Effector memory CD4-positive, alpha-beta T cell (primary cell): ENCODE results near the gene EXD3.

Experiments used
- DNase-seq, 3 donors: peaks; one replicate each; pipeline ENCODE4 v3.0.0-alpha.2; 2020
- H3K27ac ChIP-seq: 2 replicates; pipeline ENCODE4 v1.7.0; 2013; ENCODE audit warnings: mild to moderate bottlenecking, low read length, moderate library complexity; ENCODE audit not compliant: insufficient read depth, poor library complexity, severe bottlenecking
- H3K27me3 ChIP-seq: replicated peaks from 2 replicates; pipeline ENCODE4 v1.7.0; 2013; ENCODE audit warnings: mild to moderate bottlenecking, low read length; ENCODE audit not compliant: insufficient read depth, control insufficient read depth, poor library complexity, severe bottlenecking
- H3K36me3 ChIP-seq: 2 replicates; pipeline ENCODE4 v1.7.0; 2013; ENCODE audit warnings: mild to moderate bottlenecking, low read length, moderate library complexity; ENCODE audit not compliant: control insufficient read depth, insufficient read depth
- H3K4me1 ChIP-seq: 2 replicates; pipeline ENCODE4 v1.7.0; 2013; ENCODE audit warnings: low read length, mild to moderate bottlenecking; ENCODE audit not compliant: control insufficient read depth, insufficient read depth, poor library complexity, severe bottlenecking
- H3K4me3 ChIP-seq: 2 replicates; pipeline ENCODE4 v1.7.0; 2013; ENCODE audit warnings: low read length, low read depth, mild to moderate bottlenecking; ENCODE audit not compliant: insufficient read depth, poor library complexity, severe bottlenecking
- H3K9me3 ChIP-seq: 2 replicates; pipeline ENCODE4 v1.7.0; 2013; ENCODE audit warnings: mild to moderate bottlenecking, low read length, moderate library complexity; ENCODE audit not compliant: control insufficient read depth

The EXD3 gene

GRCh38 chr9:137369911-137370764 is 52.8 kb downstream of the EXD3 start:
- H3K9me3 ChIP-seq = no peaks in the 10 kb centered on the region
- DNase-seq = no peak

GRCh38 chr9:137369061-137369787 is 53.7 kb downstream of the EXD3 start:
- Histone ChIP-seq H3K4me1 (no peaks in the 10 kb centered on the region), H3K27me3 (no peaks in the 10 kb centered on the region), H3K9me3 (no peaks in the 10 kb centered on the region), H3K4me3 (no peak overlapping the region), H3K27ac (no peak overlapping the region), H3K36me3 (no peaks in the 10 kb centered on the region)
- no peak for DNase-seq

More at GRCh38 chr9:137369911-137370764, 52.8 kb downstream of the EXD3 start:
- Histone ChIP-seq H3K27ac (no peak overlapping the region), H3K27me3 (no peaks in the 10 kb centered on the region), H3K4me3 (no peak overlapping the region), H3K36me3 (no peaks in the 10 kb centered on the region), H3K4me1 (no peaks in the 10 kb centered on the region)

- H3K4me3 ChIP-seq = no peak overlapping the region
- DNase-seq = no peak
- H3K9me3 ChIP-seq = no peaks in the 10 kb centered on the region
- H3K27ac ChIP-seq = no peak overlapping the region
- no peaks in the 10 kb centered on the region for H3K36me3 ChIP-seq
- no peaks in the 10 kb centered on the region for H3K27me3 ChIP-seq
- no peaks in the 10 kb centered on the region for H3K4me1 ChIP-seq
Measured at GRCh38 chr9:137368431-137369035, 54.4 kb downstream of the EXD3 start.

- H3K4me1 ChIP-seq = no peaks in the 10 kb centered on the region
- H3K27ac ChIP-seq = no peak overlapping the region
- no peaks in the 10 kb centered on the region for H3K27me3 ChIP-seq
- no peaks in the 10 kb centered on the region for H3K9me3 ChIP-seq
- H3K4me3 ChIP-seq = no peak overlapping the region
- no peaks in the 10 kb centered on the region for H3K36me3 ChIP-seq
- DNase-seq = no peak
Measured at GRCh38 chr9:137367506-137368430, 55.2 kb downstream of the EXD3 start.

- H3K4me1 ChIP-seq = no peaks in the 10 kb centered on the region
- no peak overlapping the region for H3K27ac ChIP-seq
- no peak for DNase-seq
- no peaks in the 10 kb centered on the region for H3K27me3 ChIP-seq
- H3K9me3 ChIP-seq = no peaks in the 10 kb centered on the region
- H3K4me3 ChIP-seq = no peak overlapping the region
- H3K36me3 ChIP-seq = no peaks in the 10 kb centered on the region
Measured at GRCh38 chr9:137366891-137367381, 56.0 kb downstream of the EXD3 start.

GRCh38 chr9:137366445-137366810 is 56.5 kb downstream of the EXD3 start:
- no peaks in the 10 kb centered on the region for H3K36me3 ChIP-seq
- H3K4me1 ChIP-seq = no peaks in the 10 kb centered on the region
- DNase-seq = no peak
- H3K27ac ChIP-seq = no peak overlapping the region
- no peak overlapping the region for H3K4me3 ChIP-seq
- no peaks in the 10 kb centered on the region for H3K27me3 ChIP-seq
- H3K9me3 ChIP-seq = no peaks in the 10 kb centered on the region

GRCh38 chr9:137365552-137366444 is 57.2 kb downstream of the EXD3 start:
- DNase-seq = no peak
- H3K9me3 ChIP-seq = no peaks in the 10 kb centered on the region
- H3K4me3 ChIP-seq = no peak overlapping the region
- no peak overlapping the region for H3K27ac ChIP-seq
- no peaks in the 10 kb centered on the region for H3K36me3 ChIP-seq
- no peaks in the 10 kb centered on the region for H3K4me1 ChIP-seq
- H3K27me3 ChIP-seq = no peaks in the 10 kb centered on the region

GRCh38 chr9:137365056-137365455 is 57.9 kb downstream of the EXD3 start:
- no peak overlapping the region for H3K27ac ChIP-seq
- no peaks in the 10 kb centered on the region for H3K9me3 ChIP-seq
- no peak for DNase-seq
- H3K4me1 ChIP-seq = no peaks in the 10 kb centered on the region
- no peaks in the 10 kb centered on the region for H3K36me3 ChIP-seq
- no peak overlapping the region for H3K4me3 ChIP-seq
- H3K27me3 ChIP-seq = no peaks in the 10 kb centered on the region

GRCh38 chr9:137359850-137360249 is 63.1 kb downstream of the EXD3 start:
- DNase-seq = no peak
- peaks cover 4% of the 10 kb centered on the region for H3K9me3 ChIP-seq
- no peak overlapping the region for H3K27ac ChIP-seq
- no peaks in the 10 kb centered on the region for H3K4me1 ChIP-seq
- H3K4me3 ChIP-seq = no peak overlapping the region
- H3K36me3 ChIP-seq = peaks cover 4% of the 10 kb centered on the region
- H3K27me3 ChIP-seq = no peaks in the 10 kb centered on the region
